HL-60 (cell line): ENCODE data around the gene HNRNPL.

ENCODE experiments used
- DNase-seq, 2 experiments: peaks; one replicate each; pipeline ENCODE4 v3.0.0-alpha.2; 2010 to 2020; ENCODE audit warnings: low read depth in 1 of 2, low spot score in 1 of 2
- H3K27ac ChIP-seq: fragments of 250-450 bp; sonication (Bioruptor Pico); replicated peaks from 2 replicates; pipeline ENCODE4 v1.5.1; 2020; ENCODE audit warnings: mild to moderate bottlenecking, moderate library complexity
- H3K27me3 ChIP-seq: fragments of 250-450 bp; sonication (Bioruptor Pico); 2 replicates; pipeline ENCODE4 v1.5.1; 2021; ENCODE audit warnings: mild to moderate bottlenecking, moderate library complexity; ENCODE audit not compliant: insufficient read depth, poor library complexity, severe bottlenecking
- H3K4me3 ChIP-seq: replicated peaks from 2 replicates; pipeline ENCODE4 v1.5.1; 2011; ENCODE audit warnings: mild to moderate bottlenecking, control low read depth, low read length; ENCODE audit not compliant: insufficient read depth
- GABPA ChIP-seq: IDR thresholded peaks from 2 replicates; pipeline ENCODE4 v1.6.1; 2012; ENCODE audit warnings: low read depth
- POLR2AphosphoS5 ChIP-seq: IDR thresholded peaks from 2 replicates; pipeline ENCODE4 v1.6.1; 2012; ENCODE audit warnings: low read depth
- SPI1 ChIP-seq: IDR thresholded peaks from 2 replicates; pipeline ENCODE4 v1.6.1; 2012; ENCODE audit warnings: low read depth, mild to moderate bottlenecking, borderline replicate concordance
- TF ChIP-seq, protein P1 (sequence below): IDR thresholded peaks from one replicate; pipeline ENCODE4 v1.5.1; 2011; ENCODE audit warnings: low read length, control low read depth, inconsistent platforms; ENCODE audit not compliant: insufficient read depth
- TF ChIP-seq, protein P2 (sequence below): IDR thresholded peaks from 2 replicates; pipeline ENCODE4 v1.6.1; 2012; ENCODE audit warnings: low read depth; ENCODE audit not compliant: insufficient replicate concordance

The HNRNPL gene

DNA sequence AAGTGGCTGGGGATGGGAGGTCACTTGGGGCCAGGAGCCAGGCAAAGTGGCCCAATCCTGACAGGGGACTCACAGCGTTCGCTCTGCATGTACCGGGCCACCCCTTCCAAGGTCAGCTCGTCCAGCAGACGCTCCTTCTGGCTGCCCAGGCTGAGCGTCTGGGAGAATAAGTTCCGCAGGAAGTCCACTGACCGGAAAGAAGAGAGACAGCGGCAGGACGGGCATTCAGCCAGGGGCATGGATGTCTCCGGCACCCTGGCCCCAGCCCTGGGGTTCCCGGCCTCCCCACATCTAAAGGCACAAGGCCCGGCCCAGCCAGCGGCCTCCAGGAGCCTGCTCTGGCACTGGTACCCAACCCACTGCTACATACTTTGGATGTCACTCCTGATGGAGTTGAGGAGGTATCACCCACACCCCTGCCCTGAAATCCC is 43.6 kb upstream of the HNRNPL start:
- Histone ChIP-seq H3K27me3 (no peaks in the 10 kb centered on the region), H3K27ac (no peak overlapping the region), H3K4me3 (no peak overlapping the region)
- DNase-seq, result no peak
- TF ChIP-seq, protein P1, sequence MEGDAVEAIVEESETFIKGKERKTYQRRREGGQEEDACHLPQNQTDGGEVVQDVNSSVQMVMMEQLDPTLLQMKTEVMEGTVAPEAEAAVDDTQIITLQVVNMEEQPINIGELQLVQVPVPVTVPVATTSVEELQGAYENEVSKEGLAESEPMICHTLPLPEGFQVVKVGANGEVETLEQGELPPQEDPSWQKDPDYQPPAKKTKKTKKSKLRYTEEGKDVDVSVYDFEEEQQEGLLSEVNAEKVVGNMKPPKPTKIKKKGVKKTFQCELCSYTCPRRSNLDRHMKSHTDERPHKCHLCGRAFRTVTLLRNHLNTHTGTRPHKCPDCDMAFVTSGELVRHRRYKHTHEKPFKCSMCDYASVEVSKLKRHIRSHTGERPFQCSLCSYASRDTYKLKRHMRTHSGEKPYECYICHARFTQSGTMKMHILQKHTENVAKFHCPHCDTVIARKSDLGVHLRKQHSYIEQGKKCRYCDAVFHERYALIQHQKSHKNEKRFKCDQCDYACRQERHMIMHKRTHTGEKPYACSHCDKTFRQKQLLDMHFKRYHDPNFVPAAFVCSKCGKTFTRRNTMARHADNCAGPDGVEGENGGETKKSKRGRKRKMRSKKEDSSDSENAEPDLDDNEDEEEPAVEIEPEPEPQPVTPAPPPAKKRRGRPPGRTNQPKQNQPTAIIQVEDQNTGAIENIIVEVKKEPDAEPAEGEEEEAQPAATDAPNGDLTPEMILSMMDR, result no peak
- TF ChIP-seq GABPA (no peak), SPI1 (no peak), POLR2AphosphoS5 (no peak)
- TF ChIP-seq, protein P2, sequence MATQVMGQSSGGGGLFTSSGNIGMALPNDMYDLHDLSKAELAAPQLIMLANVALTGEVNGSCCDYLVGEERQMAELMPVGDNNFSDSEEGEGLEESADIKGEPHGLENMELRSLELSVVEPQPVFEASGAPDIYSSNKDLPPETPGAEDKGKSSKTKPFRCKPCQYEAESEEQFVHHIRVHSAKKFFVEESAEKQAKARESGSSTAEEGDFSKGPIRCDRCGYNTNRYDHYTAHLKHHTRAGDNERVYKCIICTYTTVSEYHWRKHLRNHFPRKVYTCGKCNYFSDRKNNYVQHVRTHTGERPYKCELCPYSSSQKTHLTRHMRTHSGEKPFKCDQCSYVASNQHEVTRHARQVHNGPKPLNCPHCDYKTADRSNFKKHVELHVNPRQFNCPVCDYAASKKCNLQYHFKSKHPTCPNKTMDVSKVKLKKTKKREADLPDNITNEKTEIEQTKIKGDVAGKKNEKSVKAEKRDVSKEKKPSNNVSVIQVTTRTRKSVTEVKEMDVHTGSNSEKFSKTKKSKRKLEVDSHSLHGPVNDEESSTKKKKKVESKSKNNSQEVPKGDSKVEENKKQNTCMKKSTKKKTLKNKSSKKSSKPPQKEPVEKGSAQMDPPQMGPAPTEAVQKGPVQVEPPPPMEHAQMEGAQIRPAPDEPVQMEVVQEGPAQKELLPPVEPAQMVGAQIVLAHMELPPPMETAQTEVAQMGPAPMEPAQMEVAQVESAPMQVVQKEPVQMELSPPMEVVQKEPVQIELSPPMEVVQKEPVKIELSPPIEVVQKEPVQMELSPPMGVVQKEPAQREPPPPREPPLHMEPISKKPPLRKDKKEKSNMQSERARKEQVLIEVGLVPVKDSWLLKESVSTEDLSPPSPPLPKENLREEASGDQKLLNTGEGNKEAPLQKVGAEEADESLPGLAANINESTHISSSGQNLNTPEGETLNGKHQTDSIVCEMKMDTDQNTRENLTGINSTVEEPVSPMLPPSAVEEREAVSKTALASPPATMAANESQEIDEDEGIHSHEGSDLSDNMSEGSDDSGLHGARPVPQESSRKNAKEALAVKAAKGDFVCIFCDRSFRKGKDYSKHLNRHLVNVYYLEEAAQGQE, result no peak

DNA sequence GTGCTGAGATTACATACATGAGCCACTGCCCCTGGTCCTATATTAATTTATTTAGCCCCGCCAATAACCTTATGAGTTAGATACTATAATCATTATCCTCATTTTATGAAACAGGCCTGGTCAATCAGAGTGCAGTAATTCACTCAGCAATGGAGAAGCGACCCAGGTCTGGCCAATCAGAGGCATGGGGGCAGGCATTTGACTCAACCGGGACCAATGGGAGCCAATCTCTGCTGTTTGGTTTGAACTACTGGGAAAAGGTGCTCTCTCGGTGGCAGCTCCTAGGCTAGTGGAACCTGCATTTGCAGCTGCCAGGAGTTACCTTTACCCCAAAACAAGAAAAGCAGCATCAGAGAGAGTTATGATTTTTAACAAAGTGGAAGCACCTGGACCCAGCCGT is 43.1 kb upstream of the HNRNPL start:
- Histone ChIP-seq H3K27me3 (no peaks in the 10 kb centered on the region), H3K27ac (no peak overlapping the region), H3K4me3 (no peak overlapping the region)
- no peak for DNase-seq
- TF ChIP-seq, protein P1, result no peak
- no peak for TF ChIP-seq POLR2AphosphoS5
- no peak for TF ChIP-seq GABPA
- no peak for TF ChIP-seq SPI1
- TF ChIP-seq, protein P2, result no peak

DNA sequence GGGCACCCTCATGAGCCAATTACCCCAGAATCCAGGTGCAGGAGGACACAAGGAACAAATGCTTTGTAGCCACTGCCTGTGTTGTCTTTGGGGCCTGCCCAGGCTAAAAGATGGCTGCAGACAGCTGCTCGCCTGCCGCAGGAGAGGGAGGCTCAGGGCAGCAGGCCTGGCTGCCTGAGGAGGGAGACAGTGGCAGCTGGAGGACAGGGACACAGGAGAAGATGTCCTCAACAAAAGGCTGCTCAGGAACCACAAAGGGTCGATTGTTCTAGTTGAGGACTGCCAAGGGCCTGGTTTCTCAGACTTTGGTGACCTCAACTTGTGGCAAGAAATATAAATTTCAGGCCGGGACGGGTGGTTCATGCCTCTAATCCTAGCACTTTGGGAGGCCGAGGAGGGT is 42.0 kb upstream of the HNRNPL start:
- DNase-seq, result no peak
- no peak overlapping the region for H3K27ac ChIP-seq

More for the DNA sequence above, 42.0 kb upstream of the HNRNPL start:
- Histone ChIP-seq H3K27me3 (no peaks in the 10 kb centered on the region), H3K4me3 (no peak overlapping the region)
- no peak for TF ChIP-seq GABPA
- no peak for TF ChIP-seq POLR2AphosphoS5
- TF ChIP-seq, protein P1, result no peak
- no peak for TF ChIP-seq SPI1
- TF ChIP-seq, protein P2, result no peak
